ENCODE data around the gene PTEN.
"Not testable (repeated sequence)": the region's sequence is repeated elsewhere in the genome, so short reads cannot be mapped to it uniquely, and the experiment has no call there.

Gene PTEN

DNA sequence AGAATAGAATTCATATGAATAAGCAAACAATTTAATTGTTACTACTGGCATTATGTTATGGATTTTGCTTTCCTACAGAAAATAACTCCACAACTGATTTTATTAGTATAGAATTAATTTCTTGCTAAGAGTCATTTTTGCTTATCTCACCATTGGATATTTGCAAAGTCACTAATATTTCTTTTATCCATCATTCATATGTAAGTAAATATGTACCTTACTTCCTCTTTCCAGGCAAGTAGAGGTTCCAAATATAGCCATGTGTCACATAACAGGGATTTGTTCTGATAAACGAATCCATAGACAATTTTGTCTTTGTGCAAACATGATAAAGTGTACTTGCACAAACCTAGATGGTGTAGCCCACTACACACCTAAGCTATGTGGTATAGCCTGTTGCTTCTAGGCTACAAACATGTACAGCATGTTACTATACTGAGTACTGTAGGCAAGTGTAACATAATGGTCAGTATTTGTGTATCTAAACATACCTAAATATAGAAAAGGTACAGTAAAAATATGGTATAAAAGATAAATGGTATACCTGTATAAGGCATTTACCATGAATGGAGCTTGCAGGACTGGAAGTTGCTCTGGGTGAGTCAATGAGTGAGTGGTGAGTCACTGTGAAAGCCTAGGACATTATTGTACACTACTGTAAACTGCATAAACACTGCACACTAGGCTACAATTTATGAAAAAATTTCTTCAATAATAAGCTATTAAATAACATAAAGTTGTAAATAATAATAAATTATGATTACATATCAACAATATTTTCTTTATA is 18.4 kb upstream of the PTEN start:
- DNase-seq = no peak
- Histone ChIP-seq H3K4me1 (ENCODE audit: control insufficient read depth, insufficient read depth, low read length, poor library complexity, severe bottlenecking) (peaks cover 2% of the 10 kb centered on the region), H3K9me3 (ENCODE audit: control insufficient read depth, low read length) (no peaks in the 10 kb centered on the region), H3K36me3 (ENCODE audit: control insufficient read depth, insufficient read depth, low read length) (no peaks in the 10 kb centered on the region), H3K27me3 (replicated peaks; ENCODE audit: control insufficient read depth, insufficient read depth, low read length, poor library complexity, severe bottlenecking) (no peaks in the 10 kb centered on the region), H3K4me3 (ENCODE audit: insufficient read depth, low read depth, low read length, poor library complexity, severe bottlenecking) (no peak overlapping the region), H3K27ac (ENCODE audit: insufficient read depth, low read length, poor library complexity, severe bottlenecking) (no peak overlapping the region)

DNA sequence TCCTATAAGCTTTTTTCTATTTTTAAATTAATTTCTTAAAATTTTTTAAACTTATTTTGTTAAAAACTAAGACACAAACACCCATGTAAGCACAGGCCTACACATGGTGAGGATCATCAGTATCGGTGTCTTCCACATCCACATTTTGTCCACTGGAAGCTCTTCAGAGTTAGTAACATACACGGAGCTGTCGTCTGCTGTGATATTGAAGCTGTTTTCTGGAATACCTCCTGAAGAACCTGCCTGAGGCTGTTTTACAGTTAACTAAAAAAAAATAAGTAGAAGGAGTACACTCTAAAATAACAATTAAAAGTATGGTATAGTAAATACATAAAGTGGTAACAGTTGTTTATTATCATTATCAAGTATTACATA is 17.8 kb upstream of the PTEN start:
- Histone ChIP-seq H3K4me3 (ENCODE audit: insufficient read depth, low read depth, low read length, poor library complexity, severe bottlenecking) (no peak overlapping the region), H3K9me3 (ENCODE audit: control insufficient read depth, low read length) (no peaks in the 10 kb centered on the region), H3K27me3 (replicated peaks; ENCODE audit: control insufficient read depth, insufficient read depth, low read length, poor library complexity, severe bottlenecking) (no peaks in the 10 kb centered on the region), H3K4me1 (ENCODE audit: control insufficient read depth, insufficient read depth, low read length, poor library complexity, severe bottlenecking) (peaks cover 2% of the 10 kb centered on the region), H3K27ac (ENCODE audit: insufficient read depth, low read length, poor library complexity, severe bottlenecking) (no peak overlapping the region), H3K36me3 (ENCODE audit: control insufficient read depth, insufficient read depth, low read length) (no peaks in the 10 kb centered on the region)
- no peak for DNase-seq

DNA sequence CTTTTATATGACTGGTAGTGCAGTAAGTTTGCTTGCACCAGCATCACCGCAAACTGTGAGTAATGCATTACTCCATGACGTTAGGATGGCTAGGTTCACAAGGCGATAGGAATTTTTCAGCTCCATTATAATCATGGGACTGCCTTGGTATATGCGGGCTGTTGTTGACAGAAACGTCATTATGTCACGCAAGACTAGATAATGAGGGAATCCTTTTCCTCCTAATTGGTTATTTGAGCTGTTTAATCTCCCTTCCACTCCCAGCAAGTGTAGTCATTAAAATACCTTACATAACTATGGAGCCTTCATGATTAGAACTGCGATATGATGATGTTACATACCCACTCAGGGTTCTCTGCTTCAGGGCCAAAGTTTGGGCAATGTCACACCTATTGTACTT is 17.4 kb upstream of the PTEN start:
- H3K4me1 ChIP-seq (ENCODE audit: control insufficient read depth, insufficient read depth, low read length, poor library complexity, severe bottlenecking) = peaks cover 2% of the 10 kb centered on the region
- no peaks in the 10 kb centered on the region for H3K9me3 ChIP-seq (ENCODE audit: control insufficient read depth, low read length)
- H3K27ac ChIP-seq (ENCODE audit: insufficient read depth, low read length, poor library complexity, severe bottlenecking) = no peak overlapping the region
- no peaks in the 10 kb centered on the region for H3K27me3 ChIP-seq (replicated peaks; ENCODE audit: control insufficient read depth, insufficient read depth, low read length, poor library complexity, severe bottlenecking)
- H3K4me3 ChIP-seq (ENCODE audit: insufficient read depth, low read depth, low read length, poor library complexity, severe bottlenecking) = no peak overlapping the region
- no peaks in the 10 kb centered on the region for H3K36me3 ChIP-seq (ENCODE audit: control insufficient read depth, insufficient read depth, low read length)
- no peak for DNase-seq

DNA sequence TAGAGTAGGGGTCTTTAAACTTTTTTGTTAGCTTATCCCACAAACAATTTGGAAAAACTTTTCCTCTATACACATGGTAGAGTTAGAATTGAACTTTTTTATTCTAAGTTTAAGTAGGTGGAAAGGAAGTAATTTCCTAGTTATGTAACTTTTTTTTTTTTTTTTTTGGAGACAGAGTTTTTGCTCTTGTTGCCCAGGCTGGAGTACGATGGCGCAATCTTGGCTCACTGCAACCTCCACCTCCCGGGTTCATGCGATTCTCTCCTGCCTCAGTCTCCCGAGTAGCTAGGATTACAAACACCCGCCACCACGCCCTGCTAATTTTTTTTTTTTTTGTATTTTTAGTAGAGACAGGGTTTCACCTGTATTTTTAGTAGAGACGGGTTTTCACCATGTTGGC is 16.7 kb upstream of the PTEN start:
- H3K9me3 ChIP-seq (ENCODE audit: control insufficient read depth, low read length); H3K36me3 ChIP-seq (ENCODE audit: control insufficient read depth, insufficient read depth, low read length); H3K27me3 ChIP-seq (replicated peaks; ENCODE audit: control insufficient read depth, insufficient read depth, low read length, poor library complexity, severe bottlenecking); H3K4me1 ChIP-seq (ENCODE audit: control insufficient read depth, insufficient read depth, low read length, poor library complexity, severe bottlenecking); DNase-seq; H3K4me3 ChIP-seq (ENCODE audit: insufficient read depth, low read depth, low read length, poor library complexity, severe bottlenecking); H3K27ac ChIP-seq (ENCODE audit: insufficient read depth, low read length, poor library complexity, severe bottlenecking): not testable (repeated sequence)

DNA sequence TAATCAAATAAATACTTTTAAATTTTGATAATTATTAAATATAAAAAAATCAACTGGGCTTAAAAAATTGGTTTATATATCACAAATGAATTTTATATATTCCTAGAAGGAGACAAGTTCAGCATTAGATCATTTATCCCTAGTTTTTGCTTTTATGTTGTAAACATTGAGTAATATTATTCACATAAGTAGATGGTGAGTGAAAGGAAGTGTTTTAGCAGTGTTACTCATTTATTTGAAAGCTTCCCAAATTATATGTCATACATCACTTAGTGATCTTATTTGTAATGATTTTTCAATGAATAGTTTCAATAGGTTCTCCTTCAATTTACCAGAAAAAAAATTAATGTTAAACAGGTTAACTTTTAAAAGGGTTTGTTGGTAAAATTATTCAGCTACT is 15.9 kb upstream of the PTEN start:
- no peak for DNase-seq
- H3K4me3 ChIP-seq (ENCODE audit: insufficient read depth, low read depth, low read length, poor library complexity, severe bottlenecking) = no peak overlapping the region
- peaks cover 2% of the 10 kb centered on the region for H3K4me1 ChIP-seq (ENCODE audit: control insufficient read depth, insufficient read depth, low read length, poor library complexity, severe bottlenecking)
- H3K27ac ChIP-seq (ENCODE audit: insufficient read depth, low read length, poor library complexity, severe bottlenecking) = no peak overlapping the region
- no peaks in the 10 kb centered on the region for H3K9me3 ChIP-seq (ENCODE audit: control insufficient read depth, low read length)
- H3K27me3 ChIP-seq (replicated peaks; ENCODE audit: control insufficient read depth, insufficient read depth, low read length, poor library complexity, severe bottlenecking) = no peaks in the 10 kb centered on the region
- H3K36me3 ChIP-seq (ENCODE audit: control insufficient read depth, insufficient read depth, low read length) = no peaks in the 10 kb centered on the region

DNA sequence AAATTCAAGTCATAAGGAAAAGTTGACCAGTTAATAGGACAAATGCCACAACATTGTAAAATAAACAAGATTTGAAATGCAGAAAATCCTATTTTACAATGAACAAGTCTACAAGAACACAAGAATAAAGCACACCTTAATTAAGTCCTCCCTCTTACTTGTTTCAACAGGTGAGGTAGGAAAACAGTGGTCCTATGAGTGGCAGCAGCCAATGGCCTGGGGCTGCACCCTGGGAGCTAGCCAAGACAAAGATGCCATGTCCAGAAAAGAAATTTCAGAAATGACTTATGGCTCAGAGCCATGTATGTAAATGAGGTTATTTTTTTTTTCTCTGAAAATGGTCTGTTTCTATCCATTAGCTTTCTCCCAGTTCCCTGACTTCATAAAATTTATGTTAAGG is 14.4 kb upstream of the PTEN start:
- no peak overlapping the region for H3K27ac ChIP-seq (ENCODE audit: insufficient read depth, low read length, poor library complexity, severe bottlenecking)

DNA sequence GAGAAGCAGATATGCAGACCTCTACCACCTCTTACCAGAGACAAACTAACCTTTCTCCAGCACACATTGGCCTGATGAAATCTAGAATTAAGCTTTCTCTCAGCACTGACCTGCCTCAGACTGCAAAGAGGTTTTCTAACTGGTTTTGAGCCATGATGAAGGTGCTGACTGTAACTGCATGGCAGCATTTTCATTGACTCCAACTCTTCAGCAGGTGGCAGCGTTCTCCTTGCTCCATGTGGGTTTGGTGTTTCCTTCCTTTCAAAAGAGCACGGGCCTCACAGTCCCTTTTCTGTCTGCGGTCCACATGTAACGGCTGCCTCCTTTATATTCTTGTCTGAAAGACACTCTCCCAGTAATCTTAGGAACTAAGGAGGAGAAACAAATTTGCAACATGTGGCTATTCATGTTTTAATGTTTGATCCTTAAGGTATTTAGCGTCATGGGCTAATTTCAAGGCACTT is 12.7 kb upstream of the PTEN start:
- Histone ChIP-seq H3K4me1 (ENCODE audit: control insufficient read depth, insufficient read depth, low read length, poor library complexity, severe bottlenecking) (no peaks in the 10 kb centered on the region), H3K9me3 (ENCODE audit: control insufficient read depth, low read length) (no peaks in the 10 kb centered on the region), H3K27ac (ENCODE audit: insufficient read depth, low read length, poor library complexity, severe bottlenecking) (no peak overlapping the region), H3K4me3 (ENCODE audit: insufficient read depth, low read depth, low read length, poor library complexity, severe bottlenecking) (no peak overlapping the region), H3K36me3 (ENCODE audit: control insufficient read depth, insufficient read depth, low read length) (no peaks in the 10 kb centered on the region), H3K27me3 (replicated peaks; ENCODE audit: control insufficient read depth, insufficient read depth, low read length, poor library complexity, severe bottlenecking) (no peaks in the 10 kb centered on the region)
- DNase-seq = peak in 2 of 3 donors; percentile 15 to 21

More for the DNA sequence above, 14.4 kb upstream of the PTEN start:
- Histone ChIP-seq H3K4me1 (ENCODE audit: control insufficient read depth, insufficient read depth, low read length, poor library complexity, severe bottlenecking) (no peaks in the 10 kb centered on the region), H3K9me3 (ENCODE audit: control insufficient read depth, low read length) (no peaks in the 10 kb centered on the region), H3K36me3 (ENCODE audit: control insufficient read depth, insufficient read depth, low read length) (no peaks in the 10 kb centered on the region), H3K4me3 (ENCODE audit: insufficient read depth, low read depth, low read length, poor library complexity, severe bottlenecking) (no peak overlapping the region), H3K27me3 (replicated peaks; ENCODE audit: control insufficient read depth, insufficient read depth, low read length, poor library complexity, severe bottlenecking) (no peaks in the 10 kb centered on the region)
- no peak for DNase-seq

DNA sequence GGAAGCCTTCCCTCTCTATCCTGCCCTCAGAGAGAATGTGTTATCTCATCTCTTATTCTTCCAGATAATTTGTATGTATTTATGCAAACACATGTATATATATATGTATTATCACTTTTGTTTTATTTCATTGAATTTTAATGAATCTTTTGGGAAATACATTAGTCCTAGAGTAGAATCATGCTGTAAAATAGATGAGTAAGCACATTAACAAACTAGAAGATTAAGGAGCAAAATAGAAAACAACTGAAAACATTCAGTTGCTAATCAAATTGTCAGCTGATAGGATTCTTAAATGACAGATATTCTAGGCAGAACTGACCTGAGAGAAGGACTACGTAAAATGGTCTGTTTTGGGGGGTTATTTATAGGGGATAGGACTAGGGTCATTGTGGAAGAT is 11.3 kb upstream of the PTEN start:
- DNase-seq = no peak

DNA sequence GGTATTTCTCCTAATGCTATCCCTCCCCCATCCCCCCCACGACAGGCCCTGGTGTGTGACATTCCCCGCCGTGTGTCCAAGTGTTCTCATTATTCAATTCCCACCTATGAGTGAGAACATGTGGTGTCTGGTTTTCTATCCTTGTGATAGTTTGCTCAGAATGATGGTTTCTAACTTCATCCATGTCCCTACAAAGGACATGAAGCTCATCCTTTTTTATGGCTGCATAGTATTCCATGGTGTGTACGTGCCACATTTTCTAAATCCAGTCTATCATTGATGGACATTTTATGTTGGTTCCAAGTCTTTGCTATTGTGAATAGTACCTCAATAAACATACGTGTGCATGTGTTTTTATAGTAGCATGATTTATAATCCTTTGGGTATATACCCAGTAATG is 8.2 kb upstream of the PTEN start:
- H3K4me1 ChIP-seq (ENCODE audit: control insufficient read depth, insufficient read depth, low read length, poor library complexity, severe bottlenecking); H3K27me3 ChIP-seq (replicated peaks; ENCODE audit: control insufficient read depth, insufficient read depth, low read length, poor library complexity, severe bottlenecking); H3K9me3 ChIP-seq (ENCODE audit: control insufficient read depth, low read length); DNase-seq; H3K36me3 ChIP-seq (ENCODE audit: control insufficient read depth, insufficient read depth, low read length); H3K4me3 ChIP-seq (ENCODE audit: insufficient read depth, low read depth, low read length, poor library complexity, severe bottlenecking); H3K27ac ChIP-seq (ENCODE audit: insufficient read depth, low read length, poor library complexity, severe bottlenecking): not testable (repeated sequence)

More for the DNA sequence above, 11.3 kb upstream of the PTEN start:
- no peaks in the 10 kb centered on the region for H3K36me3 ChIP-seq (ENCODE audit: control insufficient read depth, insufficient read depth, low read length)
- no peaks in the 10 kb centered on the region for H3K4me1 ChIP-seq (ENCODE audit: control insufficient read depth, insufficient read depth, low read length, poor library complexity, severe bottlenecking)
- H3K4me3 ChIP-seq (ENCODE audit: insufficient read depth, low read depth, low read length, poor library complexity, severe bottlenecking) = no peak overlapping the region
- no peaks in the 10 kb centered on the region for H3K27me3 ChIP-seq (replicated peaks; ENCODE audit: control insufficient read depth, insufficient read depth, low read length, poor library complexity, severe bottlenecking)
- H3K27ac ChIP-seq (ENCODE audit: insufficient read depth, low read length, poor library complexity, severe bottlenecking) = no peak overlapping the region
- no peaks in the 10 kb centered on the region for H3K9me3 ChIP-seq (ENCODE audit: control insufficient read depth, low read length)

DNA sequence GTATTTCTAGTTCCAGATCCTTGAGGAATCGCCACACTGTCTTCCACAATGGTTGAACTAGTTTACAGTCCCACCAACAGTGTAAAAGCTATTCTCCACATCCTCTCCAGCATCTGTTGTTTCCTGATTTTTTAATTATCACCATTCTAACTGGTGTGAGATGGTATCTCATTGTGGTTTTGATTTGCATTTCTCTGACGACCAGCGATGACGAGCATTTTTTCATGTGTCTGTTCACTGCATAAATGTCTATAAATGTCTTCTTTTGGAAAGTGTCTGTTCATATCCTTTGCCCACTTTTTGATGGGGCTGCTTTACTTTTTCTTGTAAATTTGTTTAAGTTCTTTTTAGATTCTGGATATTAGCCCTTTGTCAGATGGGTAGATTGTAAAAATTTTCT is 7.8 kb upstream of the PTEN start:
- not testable (repeated sequence) for DNase-seq; H3K27ac ChIP-seq (ENCODE audit: insufficient read depth, low read length, poor library complexity, severe bottlenecking); H3K4me3 ChIP-seq (ENCODE audit: insufficient read depth, low read depth, low read length, poor library complexity, severe bottlenecking); H3K27me3 ChIP-seq (replicated peaks; ENCODE audit: control insufficient read depth, insufficient read depth, low read length, poor library complexity, severe bottlenecking); H3K4me1 ChIP-seq (ENCODE audit: control insufficient read depth, insufficient read depth, low read length, poor library complexity, severe bottlenecking); H3K36me3 ChIP-seq (ENCODE audit: control insufficient read depth, insufficient read depth, low read length); H3K9me3 ChIP-seq (ENCODE audit: control insufficient read depth, low read length)

All from effector memory CD4-positive, alpha-beta T cell (primary cell).